Measurements from ENCODE around the gene ANO9. TPM values are rescaled to one million over a fixed set of nuclear protein-coding genes. Genes with fewer than 3 reads are reported as not detected.

ANO9 gene
- total RNA-seq, 1 donor from 2014 or later = 21.6 TPM

DNA sequence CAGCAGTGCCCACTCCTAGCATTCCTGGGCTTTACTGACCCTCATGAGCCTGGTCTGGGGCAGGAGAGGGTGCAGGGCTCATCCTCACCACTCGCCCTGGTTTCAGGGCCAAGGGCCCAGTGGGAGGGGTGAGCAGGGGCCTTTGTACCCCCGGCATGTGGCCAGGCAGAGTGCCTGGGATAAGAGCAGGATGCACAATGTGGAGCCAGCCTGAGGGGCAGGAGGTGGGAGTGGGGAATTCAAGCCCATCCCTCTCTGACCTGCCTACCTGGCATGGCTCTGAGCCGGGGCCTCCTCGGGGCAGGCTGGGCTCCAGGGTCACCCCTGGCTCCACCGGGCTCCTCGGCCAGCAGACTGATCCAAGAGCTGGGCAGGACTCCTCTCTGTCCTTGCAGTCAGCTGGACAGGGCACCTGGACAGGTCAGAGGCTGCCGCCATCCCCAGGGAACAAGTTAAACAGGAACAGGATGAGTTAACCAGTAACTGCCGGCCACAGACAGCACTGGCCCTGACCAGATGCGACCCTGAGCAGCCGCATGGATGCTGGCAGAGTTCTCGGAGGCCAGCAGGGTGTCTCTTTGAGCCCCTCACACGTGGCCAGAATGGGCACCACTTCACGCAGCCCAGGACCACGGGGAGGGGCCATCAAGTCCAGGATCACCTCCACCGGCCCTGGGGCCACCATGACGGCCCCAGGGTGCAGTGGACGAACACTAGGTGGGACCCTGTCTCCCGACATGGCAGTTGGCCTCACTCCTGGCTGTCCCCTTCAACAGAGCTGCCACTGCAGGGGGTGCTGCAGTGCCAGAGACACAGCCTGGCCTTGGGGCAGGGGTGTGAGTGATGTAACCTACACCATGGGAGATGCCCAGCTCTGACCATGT lies 32.0 kb downstream of the ANO9 start:
- no peak overlapping the region for H3K27ac ChIP-seq
- no peaks in the 10 kb centered on the region for H3K9me3 ChIP-seq
- H3K36me3 ChIP-seq = peaks cover 4% of the 10 kb centered on the region
- no peaks in the 10 kb centered on the region for H3K27me3 ChIP-seq (ENCODE audit: low read depth)
- peaks cover 29% of the 10 kb centered on the region for H3K4me1 ChIP-seq
- TF ChIP-seq, protein P1, sequence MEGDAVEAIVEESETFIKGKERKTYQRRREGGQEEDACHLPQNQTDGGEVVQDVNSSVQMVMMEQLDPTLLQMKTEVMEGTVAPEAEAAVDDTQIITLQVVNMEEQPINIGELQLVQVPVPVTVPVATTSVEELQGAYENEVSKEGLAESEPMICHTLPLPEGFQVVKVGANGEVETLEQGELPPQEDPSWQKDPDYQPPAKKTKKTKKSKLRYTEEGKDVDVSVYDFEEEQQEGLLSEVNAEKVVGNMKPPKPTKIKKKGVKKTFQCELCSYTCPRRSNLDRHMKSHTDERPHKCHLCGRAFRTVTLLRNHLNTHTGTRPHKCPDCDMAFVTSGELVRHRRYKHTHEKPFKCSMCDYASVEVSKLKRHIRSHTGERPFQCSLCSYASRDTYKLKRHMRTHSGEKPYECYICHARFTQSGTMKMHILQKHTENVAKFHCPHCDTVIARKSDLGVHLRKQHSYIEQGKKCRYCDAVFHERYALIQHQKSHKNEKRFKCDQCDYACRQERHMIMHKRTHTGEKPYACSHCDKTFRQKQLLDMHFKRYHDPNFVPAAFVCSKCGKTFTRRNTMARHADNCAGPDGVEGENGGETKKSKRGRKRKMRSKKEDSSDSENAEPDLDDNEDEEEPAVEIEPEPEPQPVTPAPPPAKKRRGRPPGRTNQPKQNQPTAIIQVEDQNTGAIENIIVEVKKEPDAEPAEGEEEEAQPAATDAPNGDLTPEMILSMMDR (IDR thresholded peaks at IDR 0.05) = no peak
- intact Hi-C loops (cut with DNase I) = no loop called here
- ATAC-seq = no peak
- peak; percentile 49 for DNase-seq
- H3K4me3 ChIP-seq = no peak overlapping the region

DNA sequence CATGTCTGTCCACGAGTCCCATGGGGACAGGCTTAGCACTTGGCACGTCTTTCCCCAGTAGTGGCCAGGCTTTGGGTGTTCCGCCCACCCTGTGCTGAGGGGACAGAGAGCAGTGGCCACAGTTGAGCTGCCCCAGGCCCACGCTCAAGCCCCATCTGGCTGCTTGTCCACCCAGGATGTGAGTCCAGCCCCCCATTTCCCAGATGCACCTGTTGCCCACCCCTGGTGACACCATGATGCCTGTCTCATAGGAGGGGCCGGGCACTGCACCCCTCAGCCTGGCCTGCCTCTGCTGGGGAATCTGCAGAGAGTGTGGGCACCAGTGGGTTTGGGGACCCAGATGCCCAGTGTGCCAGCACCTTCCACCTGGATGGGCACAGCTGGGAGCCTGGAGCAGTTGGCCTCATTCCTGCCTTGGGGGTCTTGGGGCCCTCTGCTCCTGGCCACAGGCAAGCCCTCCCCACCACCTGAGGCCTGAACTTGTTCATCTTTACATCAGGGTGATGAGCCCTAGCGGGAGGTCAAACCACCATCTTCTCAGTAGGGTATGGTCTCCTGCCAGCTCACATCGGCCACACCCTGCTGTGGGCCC lies 32.7 kb downstream of the ANO9 start:
- TF ChIP-seq, protein P1 (IDR thresholded peaks at IDR 0.05) = no peak
- no peaks in the 10 kb centered on the region for H3K27me3 ChIP-seq (ENCODE audit: low read depth)
- intact Hi-C loops (cut with DNase I) = no loop called here
- DNase-seq = peak; percentile 45
- H3K4me1 ChIP-seq = peaks cover 22% of the 10 kb centered on the region
- no peak for ATAC-seq
- no peak overlapping the region for H3K4me3 ChIP-seq
- H3K9me3 ChIP-seq = no peaks in the 10 kb centered on the region
- no peak overlapping the region for H3K27ac ChIP-seq
- H3K36me3 ChIP-seq = peaks cover 4% of the 10 kb centered on the region

DNA sequence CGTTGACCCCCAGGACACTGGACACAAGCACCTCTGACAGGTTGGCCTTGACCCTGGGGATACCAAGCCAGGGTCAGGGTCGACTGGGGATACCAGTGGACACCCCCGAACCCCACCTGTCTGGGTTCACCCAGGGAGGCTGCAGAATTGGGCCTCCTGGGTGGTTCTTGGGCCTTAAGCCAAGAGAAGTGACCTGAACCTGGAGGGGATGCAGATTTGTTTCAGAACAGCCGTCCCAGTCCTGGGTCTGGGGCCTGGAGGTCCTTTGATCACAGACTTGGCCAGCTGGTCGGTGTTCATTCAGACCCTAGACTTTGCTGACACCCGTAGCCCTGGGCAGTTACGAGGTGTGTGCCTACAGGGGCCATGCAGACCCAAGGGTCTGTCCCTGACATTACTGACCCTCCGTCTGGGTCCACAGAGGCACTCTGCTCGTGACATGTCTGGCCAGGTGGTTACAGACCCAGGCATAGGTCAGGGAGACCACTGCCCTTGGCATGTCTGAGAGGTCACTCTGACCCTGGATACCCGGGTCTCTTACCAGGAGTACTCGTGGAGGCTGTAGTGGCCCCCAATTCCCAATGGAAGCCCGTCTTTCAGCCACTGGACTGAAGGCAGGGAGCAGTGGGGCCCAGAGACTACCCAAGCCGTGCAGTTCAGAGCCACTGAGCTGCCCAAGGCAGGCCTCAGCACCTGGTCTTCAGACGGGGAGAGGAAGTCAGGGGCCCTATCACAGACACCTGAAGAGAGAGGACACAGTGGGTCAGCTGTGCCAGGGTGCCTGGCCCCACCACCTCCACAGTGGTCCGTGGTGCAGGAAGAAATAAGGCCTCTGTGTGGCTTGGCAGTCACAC lies 33.4 kb downstream of the ANO9 start:
- intact Hi-C loops (cut with DNase I) = no loop called here
- TF ChIP-seq, protein P1 (IDR thresholded peaks at IDR 0.05) = no peak
- Histone ChIP-seq H3K4me1 (peaks cover 21% of the 10 kb centered on the region), H3K27ac (no peak overlapping the region), H3K9me3 (no peaks in the 10 kb centered on the region), H3K4me3 (no peak overlapping the region), H3K36me3 (peaks cover 4% of the 10 kb centered on the region), H3K27me3 (ENCODE audit: low read depth) (no peaks in the 10 kb centered on the region)
- DNase-seq (peak; percentile 36), ATAC-seq (no peak)

DNA sequence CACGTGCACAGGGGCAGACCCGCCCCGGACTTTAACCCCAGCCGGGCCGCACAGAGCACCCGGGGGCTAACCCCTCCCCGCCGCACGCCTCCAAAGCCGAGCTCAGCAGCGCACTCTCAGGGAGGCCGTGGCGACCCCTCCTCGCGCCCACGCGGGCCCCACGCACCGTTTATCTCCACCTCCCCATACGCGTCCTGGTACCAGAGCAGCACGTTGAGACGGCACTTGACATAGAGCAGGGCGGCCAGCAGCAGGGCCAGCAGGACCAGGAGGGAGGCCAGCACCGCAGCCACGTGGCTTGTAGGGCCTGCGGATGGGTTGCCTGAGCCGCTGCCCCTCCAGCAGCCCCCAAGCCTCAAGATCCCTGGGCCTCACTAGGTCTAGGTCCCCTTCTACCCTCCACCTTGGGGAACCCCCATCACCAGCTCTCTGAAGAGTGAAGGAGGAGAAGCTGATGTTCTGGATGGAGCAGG lies 34.1 kb downstream of the ANO9 start:
- Histone ChIP-seq H3K36me3 (peaks cover 4% of the 10 kb centered on the region), H3K9me3 (no peaks in the 10 kb centered on the region), H3K4me1 (peaks cover 14% of the 10 kb centered on the region), H3K27me3 (ENCODE audit: low read depth) (no peaks in the 10 kb centered on the region), H3K4me3 (peak overlapping the region; percentile 72), H3K27ac (peak overlapping the region; percentile 47)
- TF ChIP-seq, protein P1 (IDR thresholded peaks at IDR 0.05) = no peak
- DNase-seq (no peak), ATAC-seq (peak in 1 of 2 donors; percentile 17)
- intact Hi-C loops (cut with DNase I) = no loop called here
